Testis (tissue), 3 donors: ENCODE data around the gene ATG10. TPM values are rescaled to one million over a fixed set of nuclear protein-coding genes. Genes with fewer than 3 reads are reported as not detected.

Experiments
- DNase-seq: peaks from one replicate; pipeline ENCODE4 v3.0.0-alpha.2; 2019
- H3K27ac ChIP-seq, 2 donors: fragments of 200-600 bp; sonication (generic); one replicate each; pipeline ENCODE4 v1.5.1; 2019
- H3K27me3 ChIP-seq: fragments of 200-600 bp; sonication (generic); one replicate; pipeline ENCODE4 v1.5.1; 2019
- H3K36me3 ChIP-seq: fragments of 200-600 bp; sonication (generic); one replicate; pipeline ENCODE4 v1.5.1; 2017; ENCODE audit warnings: low read depth; ENCODE audit errors: missing control alignments
- H3K4me1 ChIP-seq: fragments of 200-600 bp; sonication (generic); one replicate; pipeline ENCODE4 v1.5.1; 2019
- H3K4me3 ChIP-seq, 2 donors: fragments of 200-600 bp; sonication (generic); one replicate each; pipeline ENCODE4 v1.5.1; 2017 to 2019
- H3K9me3 ChIP-seq: fragments of 200-600 bp; sonication (generic); one replicate; pipeline ENCODE4 v1.5.1; 2017
- CTCF ChIP-seq, 3 experiments: fragments of 450-650 bp in 2 of 3; fragments of 200-600 bp in 1 of 3; sonication (generic) in 1 of 3; IDR thresholded peaks; one replicate each; pipeline ENCODE4 v1.5.1; 2016 to 2019; ENCODE audit warnings: antibody characterized with exemption in 3 of 3, mild to moderate bottlenecking in 2 of 3, moderate library complexity in 1 of 3
- POLR2A ChIP-seq: fragments of 450-650 bp; IDR thresholded peaks from one replicate; pipeline ENCODE4 v1.6.1; 2017; ENCODE audit warnings: antibody characterized with exemption, mild to moderate bottlenecking, moderate library complexity
- whole genome bisulfite sequencing, 2 donors: methylation state at CpG; one replicate each; pipeline ENCODE4 v1.1.5; 2018; 5-methylcytosine and 5-hydroxymethylcytosine counted together
- intact Hi-C: fragments of 100-400 bp; cut with DNase I; formaldehyde crosslinking; loops from one replicate; pipeline ENCODE4 v1.15.1; 2023; ENCODE audit warnings: low total_unique reads
- polyA plus RNA-seq: library from polyadenylated mRNA; stranded (reverse); fragments of 350-450 nt; fragmentation: Illumina TruSeq; extraction: RNeasy Lipid Tissue Mini Kit (QIAGEN cat#74804); gene quantifications from one replicate; pipeline ENCODE4 v1.2.3, GENCODE V29; 2014; ENCODE audit warnings: low read depth, low replicate concordance; ENCODE audit not compliant: insufficient read depth
- total RNA-seq, 2 donors: library from RNA; depleted of rRNA; stranded (reverse); fragments of >200 nt; gene quantifications; one replicate each; pipeline ENCODE4 v1.2.3, GENCODE V29; 2016

Gene ATG10
- total and polyA plus RNA-seq, 3 donors from 2014 or later = 10.0 to 15.1 (median 14.4) TPM

- no peak overlapping the region for H3K27ac ChIP-seq
- intact Hi-C loops = no loop called here
- H3K27me3 ChIP-seq = no peaks in the 10 kb centered on the region
- H3K9me3 ChIP-seq = no peaks in the 10 kb centered on the region
- no peaks in the 10 kb centered on the region for H3K36me3 ChIP-seq
- no peak for DNase-seq
- TF ChIP-seq POLR2A = no peak
- TF ChIP-seq CTCF (IDR thresholded peaks at IDR 0.05) = no peak
- no peak overlapping the region for H3K4me3 ChIP-seq
- no peaks in the 10 kb centered on the region for H3K4me1 ChIP-seq
- WGBS, 2 donors = 82 to 94% methylated on average over 2 of the region's 2 CpGs
Measured at GRCh38 chr5:82205005-82205404, 233.2 kb downstream of the ATG10 start.

GRCh38 chr5:82208371-82208770, 236.5 kb downstream of the ATG10 start:
- no peaks in the 10 kb centered on the region for H3K9me3 ChIP-seq
- 92 to 94% methylated on average over 3 of the region's 3 CpGs for WGBS, 2 donors
- no peaks in the 10 kb centered on the region for H3K27me3 ChIP-seq
- intact Hi-C loops = no loop called here
- no peak for DNase-seq
- H3K27ac ChIP-seq = no peak overlapping the region
- TF ChIP-seq POLR2A (no peak), CTCF (IDR thresholded peaks at IDR 0.05) (no peak)
- no peak overlapping the region for H3K4me3 ChIP-seq
- H3K4me1 ChIP-seq = no peaks in the 10 kb centered on the region
- H3K36me3 ChIP-seq = no peaks in the 10 kb centered on the region

- TF ChIP-seq POLR2A = no peak
- TF ChIP-seq CTCF (IDR thresholded peaks at IDR 0.05) = no peak
- WGBS, 2 donors = 82 to 91% methylated on average over 1 of the region's 1 CpG
- DNase-seq = no peak
Measured at GRCh38 chr5:82211855-82212572, 240.2 kb downstream of the ATG10 start.

GRCh38 chr5:82217917-82218316, 246.1 kb downstream of the ATG10 start:
- no peaks in the 10 kb centered on the region for H3K27me3 ChIP-seq
- no peak for TF ChIP-seq CTCF (IDR thresholded peaks at IDR 0.05)
- no peak for TF ChIP-seq POLR2A
- no peak for DNase-seq
- WGBS, 2 donors = 42 to 47% methylated on average over 1 of the region's 1 CpG
- intact Hi-C loops = no loop called here
- no peak overlapping the region for H3K27ac ChIP-seq
- no peaks in the 10 kb centered on the region for H3K4me1 ChIP-seq
- no peaks in the 10 kb centered on the region for H3K9me3 ChIP-seq
- no peak overlapping the region for H3K4me3 ChIP-seq
- no peaks in the 10 kb centered on the region for H3K36me3 ChIP-seq

More at GRCh38 chr5:82211855-82212572, 240.2 kb downstream of the ATG10 start:
- H3K27ac ChIP-seq = no peak overlapping the region
- H3K36me3 ChIP-seq = no peaks in the 10 kb centered on the region
- no peak overlapping the region for H3K4me3 ChIP-seq
- intact Hi-C loops = no loop called here
- no peaks in the 10 kb centered on the region for H3K4me1 ChIP-seq
- H3K9me3 ChIP-seq = no peaks in the 10 kb centered on the region
- no peaks in the 10 kb centered on the region for H3K27me3 ChIP-seq
